Measurements from ENCODE around the gene FGG.

DNA sequence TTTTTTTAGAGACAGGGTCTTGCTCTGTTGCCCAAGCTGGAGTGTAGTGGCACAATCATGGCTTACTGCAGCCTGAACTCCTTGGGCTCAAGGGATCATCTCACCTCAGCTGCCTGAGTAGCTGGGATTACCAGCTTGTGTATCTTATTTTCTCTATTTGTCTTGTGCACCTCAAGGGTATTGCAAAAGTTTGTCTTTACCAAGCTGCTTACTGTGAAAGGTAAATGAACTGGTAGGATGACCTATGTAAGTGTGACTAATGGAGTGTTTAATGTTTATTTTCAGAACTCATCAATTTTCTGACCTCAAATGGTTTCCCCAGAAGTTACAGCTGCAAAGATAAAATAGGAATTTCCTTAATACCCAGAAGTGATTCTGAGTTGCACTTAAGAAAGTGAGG lies 16.6 kb downstream of the FGG start:
- no peak for TF ChIP-seq EZH2phosphoT487 (IDR thresholded peaks at IDR 0.05; ENCODE audit: insufficient read depth, low read depth)
- no peak for TF ChIP-seq EZH2 (IDR thresholded peaks at IDR 0.05; ENCODE audit: insufficient read depth, poor library complexity, severe bottlenecking)

All from GM23248 (cell line).